Stimulated activated naive CD8-positive, alpha-beta T cell treated with anti-CD3 and anti-CD28 coated beads, Interleukin-15, amount 100 ng/mL, for 72 hours (primary cell): ENCODE measurements around the gene ITIH4.

Experiments used
- ATAC-seq: fragments of 150-1000 bp; cut with Tn5 transposase; 2 replicates; pipeline ENCODE4 v1.10.0; 2021; ENCODE audit warnings: mild to moderate bottlenecking, moderate library complexity
- DNase-seq, 2 donors: peaks; one replicate each; pipeline ENCODE4 v3.0.0; 2021 to 2022
- H3K27ac Mint-ChIP-seq, 2 donors: one replicate each; pipeline ENCODE4 v1.8.0; 2022; ENCODE audit warnings: mild to moderate bottlenecking in 2 of 2, mixed read lengths in 2 of 2, moderate library complexity in 2 of 2
- H3K27me3 Mint-ChIP-seq: one replicate; pipeline ENCODE4 v1.8.0; 2022; ENCODE audit warnings: mixed read lengths
- H3K4me1 Mint-ChIP-seq: one replicate; pipeline ENCODE4 v1.8.0; 2022; ENCODE audit warnings: mild to moderate bottlenecking, mixed read lengths
- H3K4me3 Mint-ChIP-seq, 2 donors: one replicate each; pipeline ENCODE4 v1.8.0; 2022; ENCODE audit warnings: mild to moderate bottlenecking in 2 of 2, mixed read lengths in 2 of 2, moderate library complexity in 1 of 2
- H3K9me3 Mint-ChIP-seq, 2 donors: one replicate each; pipeline ENCODE4 v1.8.0; 2022; ENCODE audit warnings: mixed read lengths in 2 of 2

Gene ITIH4

DNA sequence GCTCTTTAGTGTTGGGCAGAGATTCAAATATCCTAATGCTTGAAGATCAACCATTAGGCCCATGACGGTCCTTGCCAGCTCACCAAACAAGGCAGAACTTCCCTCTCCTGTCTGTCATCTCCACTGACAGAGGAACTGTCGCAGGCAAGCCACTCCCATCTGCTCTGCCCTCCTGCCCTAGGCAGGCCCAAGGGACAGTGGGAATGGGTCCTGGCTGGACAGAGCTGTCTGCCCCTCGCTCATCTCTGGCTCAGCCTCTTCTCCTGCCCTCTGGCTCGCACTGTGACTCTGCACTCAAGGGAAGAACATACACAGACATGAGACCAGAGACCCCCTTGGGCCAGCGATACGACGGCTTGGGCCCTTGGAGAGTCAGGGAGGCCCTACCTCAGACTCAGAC is 12.0 kb upstream of the ITIH4 start:
- H3K27me3 Mint-ChIP-seq: no peaks in the 10 kb centered on the region
- ATAC-seq: no peak
- H3K27ac Mint-ChIP-seq: no peak overlapping the region
- H3K9me3 Mint-ChIP-seq: no peaks in the 10 kb centered on the region
- DNase-seq: no peak
- H3K4me3 Mint-ChIP-seq: no peak overlapping the region
- peaks cover 30% of the 10 kb centered on the region for H3K4me1 Mint-ChIP-seq

DNA sequence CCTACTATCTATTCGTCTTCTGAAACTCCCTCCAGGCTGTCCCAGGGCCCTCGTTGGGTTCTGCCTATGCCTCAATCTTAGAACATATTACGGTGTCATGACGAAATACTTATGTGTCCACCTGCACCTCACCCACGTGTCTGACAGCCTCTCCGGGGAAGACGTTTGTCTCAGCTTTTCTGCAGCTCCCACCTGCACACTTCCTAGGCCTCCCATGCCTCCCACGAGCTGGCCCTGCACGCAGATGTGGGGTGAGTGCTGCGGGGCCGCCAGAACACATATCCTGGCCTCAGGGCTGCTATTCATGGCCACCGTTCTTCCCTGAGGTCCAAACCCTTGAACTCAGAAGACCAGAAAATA is 11.5 kb upstream of the ITIH4 start:
- DNase-seq (no peak), ATAC-seq (no peak)
- H3K4me3 Mint-ChIP-seq: no peak overlapping the region
- H3K27ac Mint-ChIP-seq: no peak overlapping the region
- H3K9me3 Mint-ChIP-seq: no peaks in the 10 kb centered on the region
- peaks cover 32% of the 10 kb centered on the region for H3K4me1 Mint-ChIP-seq
- H3K27me3 Mint-ChIP-seq: no peaks in the 10 kb centered on the region

DNA sequence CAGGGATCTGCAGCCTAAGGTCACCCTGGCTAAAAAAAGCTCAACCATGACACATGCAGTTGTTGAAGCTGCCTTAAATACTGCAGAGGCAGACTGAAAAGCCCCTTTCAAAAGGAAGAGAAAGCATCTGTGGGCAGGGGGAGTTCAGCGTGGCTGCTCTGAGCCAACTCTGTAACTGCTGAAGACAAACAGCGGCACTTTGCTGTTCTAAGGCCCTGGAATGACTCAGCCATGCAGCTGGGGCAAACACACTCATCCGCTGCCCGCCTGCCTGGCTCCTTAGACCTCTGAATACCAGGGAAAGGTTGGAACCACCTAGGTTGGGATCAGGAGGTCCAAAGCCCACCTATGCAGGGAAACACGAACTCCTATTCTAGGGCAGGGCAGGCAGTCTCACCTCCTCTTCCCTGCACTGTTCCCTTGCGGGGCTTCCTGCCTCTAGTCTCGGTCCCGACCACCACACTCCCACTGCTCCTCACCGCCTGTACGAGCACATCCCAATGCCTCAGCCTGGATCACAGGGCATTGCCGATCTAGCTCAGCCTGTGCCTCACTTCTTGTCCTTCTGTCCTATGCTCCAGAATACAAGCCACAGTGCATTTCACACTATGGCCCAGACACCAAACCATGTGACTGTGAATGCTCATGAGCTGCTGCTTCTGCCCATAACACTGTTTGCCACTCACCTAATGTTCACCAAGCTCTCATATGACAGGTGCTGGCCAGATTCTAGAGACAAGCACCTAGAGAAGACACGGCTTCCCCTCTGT is 10.9 kb upstream of the ITIH4 start:
- H3K9me3 Mint-ChIP-seq: no peaks in the 10 kb centered on the region
- ATAC-seq: no peak
- H3K4me1 Mint-ChIP-seq: peaks cover 28% of the 10 kb centered on the region
- no peak for DNase-seq
- H3K27ac Mint-ChIP-seq: no peak overlapping the region
- H3K4me3 Mint-ChIP-seq: no peak overlapping the region
- no peaks in the 10 kb centered on the region for H3K27me3 Mint-ChIP-seq

DNA sequence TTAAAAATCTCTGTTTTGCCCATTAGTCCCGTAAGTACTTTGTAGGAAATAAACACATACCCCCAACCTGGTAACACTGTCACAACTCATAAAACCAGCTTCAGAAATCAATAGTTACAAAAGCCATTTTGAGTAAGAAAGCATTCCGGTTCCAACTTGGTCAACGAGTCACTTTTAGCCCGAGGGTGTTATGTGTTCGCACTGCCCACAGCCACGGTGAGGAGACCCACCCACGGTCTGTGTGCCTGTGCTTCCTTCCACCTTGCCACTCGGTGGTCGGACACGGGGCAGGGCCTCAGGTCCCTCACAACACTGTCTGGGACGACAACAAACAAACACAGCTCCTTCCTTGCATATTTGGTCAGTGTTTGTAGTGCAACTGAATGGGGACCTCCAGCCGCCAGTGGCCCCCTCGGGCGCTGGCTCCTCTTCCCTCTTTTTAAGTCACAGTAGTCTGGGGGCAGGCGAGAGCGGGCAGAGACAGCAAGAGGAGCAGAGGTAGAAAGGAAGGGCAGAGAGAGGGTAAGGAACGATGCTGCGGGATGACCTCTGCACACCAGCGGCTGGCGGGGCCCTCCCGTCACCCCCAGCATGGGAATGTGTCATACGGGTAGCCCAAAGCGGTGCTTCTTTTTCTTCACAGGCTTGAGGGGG is 9.5 kb upstream of the ITIH4 start:
- DNase-seq (no peak), ATAC-seq (no peak)
- Mint-ChIP-seq H3K4me1 (peaks cover 27% of the 10 kb centered on the region), H3K27me3 (no peaks in the 10 kb centered on the region), H3K4me3 (no peak overlapping the region), H3K27ac (peak overlapping the region in 1 of 2 donors; percentile 14), H3K9me3 (no peaks in the 10 kb centered on the region)

DNA sequence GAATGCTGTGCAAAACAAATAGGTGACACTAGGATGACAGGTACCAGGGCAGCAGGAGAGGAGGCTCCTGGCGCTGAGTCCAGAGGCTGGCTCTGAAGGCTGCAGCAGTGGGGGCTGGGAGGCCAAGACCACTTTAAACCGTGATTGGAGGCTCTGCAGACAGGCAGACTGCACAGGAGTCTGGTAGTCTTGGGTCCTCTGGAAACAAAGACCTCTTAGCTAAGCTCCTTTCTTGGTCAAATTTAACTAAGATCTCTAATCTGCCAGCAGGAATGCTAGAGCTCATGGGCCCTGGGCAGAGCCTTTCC is 8.8 kb upstream of the ITIH4 start:
- DNase-seq (no peak), ATAC-seq (no peak)
- no peak overlapping the region for H3K27ac Mint-ChIP-seq
- no peaks in the 10 kb centered on the region for H3K27me3 Mint-ChIP-seq
- no peak overlapping the region for H3K4me3 Mint-ChIP-seq
- H3K4me1 Mint-ChIP-seq: peaks cover 27% of the 10 kb centered on the region
- no peaks in the 10 kb centered on the region for H3K9me3 Mint-ChIP-seq

DNA sequence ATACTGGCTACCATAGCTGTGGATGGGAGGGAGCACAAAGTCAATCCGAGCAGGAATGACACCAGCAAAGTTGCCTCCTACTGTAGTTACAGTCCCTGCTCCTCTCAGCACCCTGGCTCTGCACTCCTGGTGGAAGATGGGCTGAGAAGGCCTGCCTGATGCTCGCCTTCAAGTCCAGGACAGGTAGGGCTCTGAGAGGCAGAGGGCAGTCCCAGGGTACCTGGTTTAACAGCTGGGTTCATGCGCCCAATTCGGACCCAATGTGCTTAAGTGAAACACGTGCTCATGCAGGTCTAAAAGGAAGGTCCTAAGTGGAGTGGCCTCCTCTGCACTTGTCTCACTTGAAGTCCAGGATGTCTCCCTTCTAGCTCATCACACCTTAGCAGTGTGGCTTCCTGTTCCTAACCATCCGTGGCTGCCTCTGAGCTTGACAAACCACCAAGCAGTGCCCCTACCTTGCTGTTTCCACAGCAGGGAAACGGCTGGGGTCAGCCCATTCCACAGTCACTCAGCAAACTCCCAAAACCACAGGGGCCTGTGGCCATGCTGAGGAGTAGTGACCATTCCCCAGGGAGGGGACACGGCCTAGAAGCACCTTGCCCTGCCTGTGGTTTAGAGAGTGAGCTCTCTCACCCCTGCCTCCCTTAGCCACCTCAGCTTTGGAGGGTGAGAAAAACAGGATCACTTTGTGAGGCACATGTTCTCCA is 8.2 kb upstream of the ITIH4 start:
- H3K9me3 Mint-ChIP-seq: no peaks in the 10 kb centered on the region
- no peak overlapping the region for H3K27ac Mint-ChIP-seq
- H3K27me3 Mint-ChIP-seq: no peaks in the 10 kb centered on the region
- H3K4me1 Mint-ChIP-seq: peaks cover 27% of the 10 kb centered on the region
- DNase-seq (no peak), ATAC-seq (peak; percentile 82)
- no peak overlapping the region for H3K4me3 Mint-ChIP-seq

DNA sequence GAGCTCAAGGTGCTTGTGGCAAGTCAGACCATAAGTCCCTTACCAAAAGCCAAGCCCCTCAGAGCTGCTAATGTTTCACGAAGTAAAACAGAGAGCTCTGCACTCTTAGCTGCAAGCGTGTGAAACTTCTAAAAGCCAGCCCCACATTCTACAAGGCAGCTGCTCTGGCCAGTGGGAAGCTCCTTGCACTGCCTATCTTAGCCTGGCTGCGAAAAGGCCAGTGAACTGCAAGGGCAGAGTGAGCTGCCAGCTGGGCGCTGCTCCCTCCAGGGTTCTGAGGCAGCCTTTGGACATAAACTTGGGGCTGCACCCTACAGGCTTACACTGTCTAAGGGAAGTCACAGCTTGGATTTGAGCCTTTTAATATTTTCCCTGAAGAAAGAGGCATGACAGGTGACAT is 6.5 kb upstream of the ITIH4 start:
- H3K27ac Mint-ChIP-seq: no peak overlapping the region
- H3K27me3 Mint-ChIP-seq: no peaks in the 10 kb centered on the region
- H3K4me3 Mint-ChIP-seq: no peak overlapping the region
- peaks cover 27% of the 10 kb centered on the region for H3K4me1 Mint-ChIP-seq
- ATAC-seq (no peak), DNase-seq (no peak)
- no peaks in the 10 kb centered on the region for H3K9me3 Mint-ChIP-seq

DNA sequence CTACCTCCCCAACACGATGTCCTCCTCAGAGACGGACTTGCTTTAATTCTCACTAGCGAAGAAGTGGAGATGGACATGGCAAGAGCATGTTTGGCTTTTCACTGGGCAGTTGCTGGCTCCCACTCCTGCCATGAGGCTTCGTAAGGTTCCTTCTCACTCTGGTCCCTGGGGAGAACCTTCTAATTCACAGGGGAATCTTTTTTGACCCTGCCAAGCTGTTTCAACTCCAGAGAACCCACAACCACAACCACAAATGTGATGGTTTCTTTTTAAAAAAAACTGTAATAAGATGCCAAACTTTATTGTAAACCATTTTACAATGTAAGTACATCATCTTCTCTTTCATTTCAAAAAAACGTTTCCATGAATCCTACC is 6.0 kb upstream of the ITIH4 start:
- H3K27me3 Mint-ChIP-seq: no peaks in the 10 kb centered on the region
- DNase-seq (no peak), ATAC-seq (no peak)
- H3K27ac Mint-ChIP-seq: no peak overlapping the region
- no peak overlapping the region for H3K4me3 Mint-ChIP-seq
- H3K4me1 Mint-ChIP-seq: peaks cover 29% of the 10 kb centered on the region
- H3K9me3 Mint-ChIP-seq: no peaks in the 10 kb centered on the region

DNA sequence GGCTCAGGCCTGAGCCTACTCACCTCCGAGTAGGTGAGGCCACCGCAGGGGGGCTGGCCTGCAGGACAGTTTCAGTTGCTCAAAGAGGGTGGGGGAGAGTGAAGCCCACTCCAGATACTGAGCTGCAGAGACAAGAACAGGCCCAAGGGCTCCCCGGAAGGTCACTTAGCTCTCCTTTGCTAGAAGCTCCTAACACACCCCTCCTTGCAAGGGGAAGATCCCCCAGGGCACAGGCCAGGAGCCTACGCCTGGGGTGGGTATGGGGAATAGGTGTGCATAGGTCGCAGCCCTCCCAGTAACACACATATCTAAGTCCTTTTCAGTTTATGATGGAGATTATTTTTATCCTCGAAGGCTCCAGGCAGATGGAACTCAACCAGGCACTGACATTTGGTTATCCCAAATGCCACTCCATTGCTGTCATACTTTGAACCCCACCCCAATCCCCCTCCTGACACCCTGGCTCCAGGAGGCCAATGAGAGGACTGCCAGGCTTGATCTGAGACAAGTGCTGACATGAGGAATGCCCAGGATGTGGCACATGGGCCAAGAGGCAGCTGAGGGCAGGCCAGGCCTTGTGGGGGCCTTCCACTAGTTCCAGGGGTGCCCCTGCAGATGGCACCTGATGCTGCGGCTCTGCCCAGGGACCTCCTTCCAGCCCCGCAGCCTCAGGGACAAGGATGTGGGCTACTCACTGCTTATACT is 5.4 kb upstream of the ITIH4 start:
- DNase-seq: no peak
- Mint-ChIP-seq H3K27ac (no peak overlapping the region), H3K9me3 (no peaks in the 10 kb centered on the region), H3K4me1 (peaks cover 35% of the 10 kb centered on the region), H3K27me3 (no peaks in the 10 kb centered on the region), H3K4me3 (no peak overlapping the region)
- no peak for ATAC-seq

DNA sequence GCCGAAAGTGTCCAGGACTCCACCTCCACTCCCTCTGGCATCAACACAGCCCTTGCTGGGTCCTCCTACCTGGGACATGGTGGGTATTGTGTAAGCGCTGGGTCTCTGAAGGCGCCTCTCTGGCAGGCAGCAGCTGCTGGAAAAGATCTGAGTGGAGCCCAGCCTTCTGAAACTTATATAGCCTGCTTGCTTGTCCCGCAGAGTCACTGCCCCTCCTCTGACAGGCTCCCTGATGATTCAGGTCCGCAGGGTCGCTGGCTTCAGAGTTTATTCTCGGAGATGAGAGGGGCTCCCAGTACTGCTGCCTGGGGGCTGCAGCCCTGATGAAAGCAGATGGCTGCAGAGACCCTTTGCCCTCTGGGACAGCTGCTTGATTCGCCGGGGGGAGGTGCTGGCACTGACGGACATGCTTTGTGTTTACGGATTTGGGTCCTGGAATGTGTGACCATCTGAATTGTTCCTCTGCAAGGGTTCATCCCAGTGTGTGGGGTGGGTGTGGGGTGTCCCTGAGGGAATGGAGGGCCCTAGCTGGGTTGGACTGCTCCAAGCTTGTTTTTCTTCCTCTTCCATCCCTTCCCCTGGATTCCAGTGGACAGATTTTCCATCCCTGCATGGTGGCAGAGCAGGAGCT is 4.5 kb upstream of the ITIH4 start, which contains the start of gene MUSTN1:
MUSTN1 (minus strand) TSS at position 149 of the 631 bp plus-strand sequence; CDS start at position 78, 71 bp downstream.
- DNase-seq (no peak), ATAC-seq (no peak)
- H3K9me3 Mint-ChIP-seq: no peaks in the 10 kb centered on the region
- H3K4me1 Mint-ChIP-seq: peaks cover 34% of the 10 kb centered on the region
- H3K27ac Mint-ChIP-seq: peak within 1 kb of the TSS in 1 of 2 donors; percentile 34
- no peak within 1 kb of the TSS for H3K4me3 Mint-ChIP-seq
- no peaks in the 10 kb centered on the region for H3K27me3 Mint-ChIP-seq

DNA sequence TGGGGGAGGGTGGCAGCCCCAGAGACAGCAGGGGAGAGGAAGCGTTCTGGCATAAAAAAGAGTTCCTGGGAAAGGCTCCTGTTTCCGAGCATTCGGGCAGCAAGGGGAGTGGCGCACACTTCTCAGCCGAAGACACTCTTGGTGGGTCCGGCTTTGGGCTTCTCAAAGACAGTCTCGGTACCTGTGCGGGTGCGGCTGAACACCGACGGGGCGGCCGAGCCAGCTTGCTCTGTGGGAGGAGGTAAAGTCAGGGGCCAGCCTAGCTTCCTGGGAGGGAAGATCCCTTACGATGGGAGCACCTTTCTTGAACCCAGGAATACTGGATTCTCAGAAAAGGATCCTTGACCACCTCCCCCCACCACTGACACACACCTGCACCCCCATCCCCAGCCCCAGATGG is 2.7 kb upstream of the ITIH4 start:
- H3K27ac Mint-ChIP-seq: no peak overlapping the region
- no peak overlapping the region for H3K4me3 Mint-ChIP-seq
- no peak for DNase-seq
- no peaks in the 10 kb centered on the region for H3K27me3 Mint-ChIP-seq
- H3K9me3 Mint-ChIP-seq: no peaks in the 10 kb centered on the region
- peaks cover 16% of the 10 kb centered on the region for H3K4me1 Mint-ChIP-seq
- ATAC-seq: no peak

DNA sequence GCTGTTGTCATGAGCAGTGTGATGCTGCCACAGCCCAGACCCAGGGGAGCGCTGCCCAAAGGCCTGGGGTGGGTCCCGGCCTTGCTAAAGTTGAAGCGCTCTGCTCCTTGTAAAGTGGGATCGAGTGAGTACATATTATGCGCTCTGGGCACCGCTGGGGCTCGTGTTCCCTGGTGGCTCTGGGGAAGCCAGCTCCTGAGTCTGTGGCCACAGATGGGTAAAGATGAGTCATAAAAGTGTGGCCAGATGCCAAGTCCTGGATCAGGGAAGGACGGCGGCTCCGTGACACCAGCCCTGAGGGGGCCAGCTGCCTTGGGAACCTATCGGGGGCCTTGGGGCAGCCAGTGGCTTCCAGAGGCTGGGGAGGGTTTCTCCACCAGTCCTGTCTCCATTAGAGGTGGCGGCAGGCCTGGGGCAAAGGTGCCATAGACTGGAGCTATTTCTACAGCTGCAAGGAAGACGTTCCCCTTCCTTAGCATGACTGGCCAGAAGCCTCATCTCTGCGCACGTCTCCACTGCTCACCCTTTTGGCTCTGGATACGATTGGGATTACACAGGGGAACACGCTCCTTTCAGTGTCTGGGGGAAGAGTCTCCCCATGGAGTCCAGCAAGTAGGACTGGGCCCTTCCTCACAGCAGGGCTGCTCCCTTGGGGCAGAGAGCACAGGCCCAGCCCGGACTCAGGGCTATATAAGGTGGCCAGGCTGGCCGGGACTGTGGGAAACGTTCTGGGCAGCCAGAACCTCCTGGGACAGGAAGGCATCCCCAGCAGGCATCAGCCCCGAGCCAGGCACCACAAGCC is 1.2 kb upstream of the ITIH4 start:
- DNase-seq (no peak), ATAC-seq (no peak)
- peaks cover 9% of the 10 kb centered on the region for H3K4me1 Mint-ChIP-seq
- no peaks in the 10 kb centered on the region for H3K27me3 Mint-ChIP-seq
- no peaks in the 10 kb centered on the region for H3K9me3 Mint-ChIP-seq
- H3K27ac Mint-ChIP-seq: peak overlapping the region; percentile 19 to 83
- no peak overlapping the region for H3K4me3 Mint-ChIP-seq

DNA sequence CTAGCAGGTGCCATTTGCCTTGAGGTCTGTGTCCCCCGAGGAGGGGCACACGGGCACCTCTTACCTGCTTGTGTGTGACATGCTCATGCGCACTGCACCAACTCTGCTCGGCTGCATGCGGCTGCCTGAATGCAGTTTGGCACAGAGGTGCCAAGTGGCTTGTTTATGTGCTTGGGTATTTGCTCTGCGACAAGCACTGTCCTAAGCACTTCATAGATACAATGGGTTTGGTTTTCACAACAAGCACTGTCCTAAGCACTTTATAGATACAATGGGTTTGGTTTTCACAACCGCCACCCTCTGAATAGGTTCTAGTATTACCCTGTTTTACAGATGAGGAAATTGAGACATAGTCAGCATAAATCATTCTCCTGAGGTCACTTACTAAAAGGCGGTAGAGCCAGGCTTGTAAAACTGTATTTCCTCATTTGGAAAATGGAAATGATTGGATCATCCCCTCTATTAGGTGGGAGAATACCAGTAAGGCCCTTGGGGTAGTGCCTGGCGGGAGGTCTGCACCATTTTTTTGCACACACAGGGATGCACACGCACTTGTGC is 487 bp downstream of the ITIH4 start:
- Mint-ChIP-seq H3K4me3 (no peak overlapping the region), H3K27ac (no peak overlapping the region), H3K27me3 (no peaks in the 10 kb centered on the region), H3K9me3 (no peaks in the 10 kb centered on the region), H3K4me1 (peaks cover 9% of the 10 kb centered on the region)
- no peak for ATAC-seq
- DNase-seq: no peak

DNA sequence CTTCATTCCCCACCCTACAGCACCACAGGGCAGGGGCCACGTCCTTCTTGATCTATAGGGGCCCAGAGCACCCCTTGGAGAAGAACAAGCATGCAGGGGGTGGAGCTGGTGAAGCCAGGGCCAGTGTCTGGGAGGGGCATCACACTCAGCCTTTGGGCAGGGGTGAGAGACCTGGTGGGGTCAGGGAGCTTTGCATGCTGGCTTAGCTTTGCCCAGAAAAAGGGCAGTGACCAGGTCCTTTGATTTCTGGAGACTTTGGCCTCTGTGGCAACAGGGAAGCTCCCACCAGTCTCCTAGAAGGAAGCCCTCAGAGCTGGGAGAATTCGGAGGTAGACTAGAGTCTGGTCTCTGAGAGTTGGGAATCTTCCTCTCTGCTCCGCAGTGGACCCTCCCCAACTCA is 990 bp downstream of the ITIH4 start:
- no peak overlapping the region for H3K4me3 Mint-ChIP-seq
- no peak for DNase-seq
- no peak overlapping the region for H3K27ac Mint-ChIP-seq
- ATAC-seq: no peak
- H3K9me3 Mint-ChIP-seq: no peaks in the 10 kb centered on the region
- H3K27me3 Mint-ChIP-seq: no peaks in the 10 kb centered on the region
- peaks cover 9% of the 10 kb centered on the region for H3K4me1 Mint-ChIP-seq
